ENCODE results near the gene USP36. TPM values are rescaled to one million over a fixed set of nuclear protein-coding genes. Genes with fewer than 3 reads are reported as not detected.
A peak's percentile ranks its signal among the peaks of the same experiment; 100 is the strongest.

The USP36 gene
- total RNA-seq, 1 donor from 2014 or later = 58.6 TPM

DNA sequence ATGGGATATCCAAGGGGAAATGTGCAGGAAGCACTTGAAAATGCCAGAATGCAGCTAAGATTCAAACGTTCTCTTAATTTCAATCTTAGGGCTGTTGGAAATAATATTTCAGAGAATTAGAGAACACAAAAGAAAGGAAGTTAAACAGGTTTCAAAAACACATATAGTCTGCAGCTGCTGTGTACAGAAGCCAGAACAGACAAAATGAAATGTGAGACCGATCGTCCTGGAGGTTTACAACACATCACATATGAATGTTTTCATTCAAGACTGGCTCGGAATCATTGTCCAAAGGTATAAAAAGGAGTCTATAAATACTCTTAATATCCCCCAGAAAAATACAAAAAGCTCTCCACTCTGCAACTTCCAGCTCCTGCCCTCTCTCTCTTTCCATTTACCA is 72.8 kb downstream of the USP36 start:
- intact Hi-C loops (cut with DNase I) = no loop called here
- Histone ChIP-seq H3K27me3 (ENCODE audit: low read depth) (no peaks in the 10 kb centered on the region), H3K36me3 (no peaks in the 10 kb centered on the region), H3K4me3 (no peak overlapping the region), H3K9me3 (no peaks in the 10 kb centered on the region), H3K27ac (no peak overlapping the region), H3K4me1 (peaks cover 68% of the 10 kb centered on the region)
- DNase-seq (no peak), ATAC-seq (no peak)
- TF ChIP-seq, protein P1, sequence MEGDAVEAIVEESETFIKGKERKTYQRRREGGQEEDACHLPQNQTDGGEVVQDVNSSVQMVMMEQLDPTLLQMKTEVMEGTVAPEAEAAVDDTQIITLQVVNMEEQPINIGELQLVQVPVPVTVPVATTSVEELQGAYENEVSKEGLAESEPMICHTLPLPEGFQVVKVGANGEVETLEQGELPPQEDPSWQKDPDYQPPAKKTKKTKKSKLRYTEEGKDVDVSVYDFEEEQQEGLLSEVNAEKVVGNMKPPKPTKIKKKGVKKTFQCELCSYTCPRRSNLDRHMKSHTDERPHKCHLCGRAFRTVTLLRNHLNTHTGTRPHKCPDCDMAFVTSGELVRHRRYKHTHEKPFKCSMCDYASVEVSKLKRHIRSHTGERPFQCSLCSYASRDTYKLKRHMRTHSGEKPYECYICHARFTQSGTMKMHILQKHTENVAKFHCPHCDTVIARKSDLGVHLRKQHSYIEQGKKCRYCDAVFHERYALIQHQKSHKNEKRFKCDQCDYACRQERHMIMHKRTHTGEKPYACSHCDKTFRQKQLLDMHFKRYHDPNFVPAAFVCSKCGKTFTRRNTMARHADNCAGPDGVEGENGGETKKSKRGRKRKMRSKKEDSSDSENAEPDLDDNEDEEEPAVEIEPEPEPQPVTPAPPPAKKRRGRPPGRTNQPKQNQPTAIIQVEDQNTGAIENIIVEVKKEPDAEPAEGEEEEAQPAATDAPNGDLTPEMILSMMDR (IDR thresholded peaks at IDR 0.05) = no peak

DNA sequence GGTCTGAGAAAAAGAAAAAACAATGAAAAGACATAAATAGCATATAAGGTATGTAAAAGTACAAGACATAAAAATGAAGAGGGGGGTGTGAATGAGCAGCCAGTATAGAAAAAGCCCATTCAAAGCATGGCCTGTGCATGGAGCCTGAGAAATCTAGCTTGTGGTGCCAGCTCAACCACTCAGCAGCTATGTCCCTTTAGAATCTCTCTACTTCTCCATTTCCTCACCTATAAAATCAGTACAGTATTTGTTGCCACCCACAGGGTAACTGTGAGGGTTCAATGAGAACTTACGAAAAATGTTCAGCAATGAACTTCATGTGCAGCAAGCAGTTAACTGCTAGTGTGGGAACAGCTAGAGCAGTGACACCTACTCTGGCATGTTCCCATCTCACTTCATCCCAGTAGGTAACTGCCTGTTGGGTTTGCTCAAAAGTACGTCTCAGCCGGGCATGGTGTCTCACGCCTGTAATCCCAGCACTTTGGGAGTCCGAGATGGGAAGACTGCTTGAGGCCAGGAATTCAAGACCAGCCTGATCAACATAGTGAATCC is 73.8 kb downstream of the USP36 start:
- DNase-seq (no peak), ATAC-seq (peak in 1 of 2 donors; percentile 31)
- intact Hi-C loops (cut with DNase I) = no loop called here
- Histone ChIP-seq H3K27ac (no peak overlapping the region), H3K36me3 (no peaks in the 10 kb centered on the region), H3K9me3 (no peaks in the 10 kb centered on the region), H3K4me1 (peaks cover 67% of the 10 kb centered on the region), H3K27me3 (ENCODE audit: low read depth) (no peaks in the 10 kb centered on the region), H3K4me3 (no peak overlapping the region)
- TF ChIP-seq, protein P1 (IDR thresholded peaks at IDR 0.05) = no peak

DNA sequence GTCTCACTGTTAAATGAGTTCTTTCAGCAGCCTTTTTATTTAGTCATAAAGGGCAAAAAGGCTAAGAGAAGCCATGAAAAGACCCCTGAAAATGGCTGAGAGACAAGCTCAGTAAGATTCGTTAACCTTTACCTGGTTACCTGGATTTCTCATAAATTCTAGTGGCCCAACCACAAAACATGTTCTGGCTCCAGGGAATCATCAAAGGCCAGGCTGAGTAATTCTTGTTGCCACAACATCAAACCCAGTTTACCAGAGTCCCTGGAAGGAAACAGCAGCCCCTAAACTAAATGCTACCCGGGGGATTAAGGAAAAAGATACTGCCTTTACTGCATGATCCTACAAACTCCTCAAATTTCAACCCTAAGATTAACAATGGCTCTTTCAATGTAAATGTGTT is 74.4 kb downstream of the USP36 start:
- Histone ChIP-seq H3K4me1 (peaks cover 67% of the 10 kb centered on the region), H3K27me3 (ENCODE audit: low read depth) (no peaks in the 10 kb centered on the region), H3K9me3 (no peaks in the 10 kb centered on the region), H3K27ac (no peak overlapping the region), H3K36me3 (no peaks in the 10 kb centered on the region), H3K4me3 (no peak overlapping the region)
- ATAC-seq = no peak
- TF ChIP-seq, protein P1 (IDR thresholded peaks at IDR 0.05) = no peak
- DNase-seq = no peak
- intact Hi-C loops (cut with DNase I) = no loop called here

DNA sequence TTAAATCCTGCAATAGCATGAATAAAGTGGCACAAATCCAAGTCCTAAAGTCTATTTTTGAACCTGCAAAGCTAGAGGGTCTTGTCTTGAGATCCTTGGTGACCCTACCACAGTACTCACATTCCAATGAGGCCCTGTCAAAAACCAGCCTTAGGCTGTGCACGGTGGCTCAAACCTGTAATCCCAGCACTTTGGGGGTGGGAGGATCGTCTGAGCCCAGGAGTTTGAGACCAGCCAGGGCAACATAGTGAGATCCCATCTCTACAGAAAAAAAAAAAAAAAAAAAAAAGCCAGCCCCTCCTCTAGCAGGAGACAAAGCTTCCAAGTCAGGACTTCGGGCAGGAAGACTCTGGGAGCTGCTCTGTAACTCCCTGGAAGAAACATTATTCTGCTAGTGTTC is 74.8 kb downstream of the USP36 start:
- H3K27ac ChIP-seq = no peak overlapping the region
- DNase-seq (no peak), ATAC-seq (no peak)
- H3K9me3 ChIP-seq = no peaks in the 10 kb centered on the region
- H3K36me3 ChIP-seq = no peaks in the 10 kb centered on the region
- no peak overlapping the region for H3K4me3 ChIP-seq
- peaks cover 69% of the 10 kb centered on the region for H3K4me1 ChIP-seq
- intact Hi-C loops (cut with DNase I) = no loop called here
- H3K27me3 ChIP-seq (ENCODE audit: low read depth) = no peaks in the 10 kb centered on the region
- TF ChIP-seq, protein P1 (IDR thresholded peaks at IDR 0.05) = no peak

DNA sequence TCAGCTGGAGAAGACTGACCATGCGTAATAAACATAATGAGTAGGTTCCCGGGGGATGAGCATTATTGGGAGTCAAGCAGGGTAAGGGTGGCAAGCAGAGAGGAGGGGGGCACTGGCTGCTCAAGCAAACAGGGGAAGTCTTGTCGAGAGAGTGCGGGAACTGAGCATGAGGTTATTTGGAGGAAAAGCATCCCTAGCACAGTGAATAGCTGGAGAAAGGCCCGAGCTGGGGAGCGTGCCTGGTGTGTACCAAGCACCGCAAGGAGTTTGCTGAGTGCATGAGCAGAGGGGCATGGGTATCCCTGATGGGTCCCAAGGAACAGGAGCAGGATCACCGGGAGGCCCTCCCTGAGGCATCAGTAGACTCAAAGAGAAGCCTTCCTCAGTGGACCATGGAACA is 75.7 kb downstream of the USP36 start:
- TF ChIP-seq, protein P1 (IDR thresholded peaks at IDR 0.05) = no peak
- H3K36me3 ChIP-seq = no peaks in the 10 kb centered on the region
- H3K9me3 ChIP-seq = no peaks in the 10 kb centered on the region
- H3K4me3 ChIP-seq = no peak overlapping the region
- DNase-seq (no peak), ATAC-seq (no peak)
- H3K27ac ChIP-seq = no peak overlapping the region
- no peaks in the 10 kb centered on the region for H3K27me3 ChIP-seq (ENCODE audit: low read depth)
- H3K4me1 ChIP-seq = peaks cover 74% of the 10 kb centered on the region
- intact Hi-C loops (cut with DNase I) = no loop called here

DNA sequence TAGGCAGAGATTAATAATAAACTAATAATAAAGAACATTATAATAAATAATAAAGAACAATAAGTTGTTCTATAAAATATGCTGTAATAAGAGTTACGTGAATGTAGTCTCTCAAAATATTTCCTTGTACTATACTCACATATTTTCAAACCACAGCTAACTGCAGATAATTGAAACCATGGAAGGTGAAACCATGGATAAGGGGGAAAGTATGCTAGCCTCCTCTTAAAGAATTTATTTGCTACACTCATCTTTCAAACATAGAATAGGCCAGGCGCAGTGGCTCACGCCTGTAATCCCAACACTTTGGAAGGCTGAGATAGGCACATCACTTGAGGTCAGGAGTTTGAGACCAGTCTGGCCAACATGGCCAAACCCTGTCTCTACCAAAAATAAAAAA is 77.1 kb downstream of the USP36 start:
- Histone ChIP-seq H3K4me1 (peaks cover 75% of the 10 kb centered on the region), H3K36me3 (no peaks in the 10 kb centered on the region), H3K27me3 (ENCODE audit: low read depth) (no peaks in the 10 kb centered on the region), H3K9me3 (no peaks in the 10 kb centered on the region), H3K4me3 (no peak overlapping the region), H3K27ac (no peak overlapping the region)
- intact Hi-C loops (cut with DNase I) = no loop called here
- ATAC-seq (no peak), DNase-seq (no peak)
- TF ChIP-seq, protein P1 (IDR thresholded peaks at IDR 0.05) = no peak

Measured in lower lobe of right lung (tissue), 2 donors.